K562 (cell line): Measurements from ENCODE around the gene RIC8B. TPM values are rescaled to one million over a fixed set of nuclear protein-coding genes. Genes with fewer than 3 reads are reported as not detected.

Experiments used
- ATAC-seq: fragments of 200-7000 bp; cut with Tn5 transposase; 3 replicates; pipeline ENCODE4 v1.9.1; 2020; ENCODE audit warnings: moderate library complexity
- BruUV-seq: library from RNA; stranded (reverse); fragments of 400-500 nt; replicated peaks from 2 replicates; lab custom pipeline; 2021; lab: Mats Ljungman, UMichigan
- CTCF ChIA-PET: fragments of 300-600 bp; formaldehyde crosslinking; extraction: SDS; loops from one replicate; lab custom pipeline; 2021; ENCODE audit warnings: low intra/inter-chr PET ratio; lab: Yijun Ruan, JAX
- POLR2A ChIA-PET: fragments of 300-600, 350-650 bp; sonication (Branson Sonifier 250); formaldehyde crosslinking; extraction: SDS; loops from one replicate; lab custom pipeline; 2021; ENCODE audit warnings: antibody characterized with exemption, inconsistent platforms; lab: Yijun Ruan, JAX
- DNase-seq, 4 experiments: peaks; one replicate each; pipeline versions ENCODE4 v3.0.0 to v3.0.0-alpha.2; 2011 to 2018; ENCODE audit warnings: low spot score in 3 of 4, mixed read lengths in 3 of 4; ENCODE audit errors: extremely low read depth in 1 of 4
- FAIRE-seq: peaks from 2 replicates; lab custom pipeline; 2011; peaks lifted over from hg19 to GRCh38; lab: Jason Lieb, UNC
- H2AFZ ChIP-seq: 2 replicates; pipeline ENCODE4 v1.6.0; 2011; ENCODE audit warnings: low read depth, low read length, control low read depth, inconsistent platforms
- H3K27ac ChIP-seq: fragments of 200-600 bp; 3 replicates; pipeline ENCODE4 v1.8.0; 2011; ENCODE audit warnings: low read depth, mild to moderate bottlenecking, control low read depth, inconsistent platforms, low read length, moderate library complexity, mixed read lengths; ENCODE audit errors: extremely low read depth
- H3K27me3 ChIP-seq, 2 experiments: fragments of 300-600 bp in 1 of 2; 2 replicates in 1 of 2; 3 replicates in 1 of 2; pipeline versions ENCODE4 v1.6.0 to v1.8.0; 2011; ENCODE audit warnings: inconsistent platforms in 2 of 2, low read length in 2 of 2, mild to moderate bottlenecking in 1 of 2, mixed read lengths in 1 of 2, moderate library complexity in 1 of 2; ENCODE audit not compliant: control insufficient read depth in 2 of 2, insufficient read depth in 2 of 2
- H3K36me3 ChIP-seq: fragments of 300-600 bp; 3 replicates; pipeline ENCODE4 v1.8.0; 2011; ENCODE audit warnings: mild to moderate bottlenecking, low read length, inconsistent platforms; ENCODE audit not compliant: control insufficient read depth, insufficient read depth
- H3K4me1 ChIP-seq, 2 experiments: fragments of 200-600 bp in 1 of 2; replicated peaks in 1 of 2; 2 replicates in 1 of 2; 3 replicates in 1 of 2; pipeline versions ENCODE4 v1.5.1 to v1.8.0; 2011; ENCODE audit warnings: inconsistent platforms in 2 of 2, low read length in 2 of 2, mild to moderate bottlenecking in 1 of 2, mixed read lengths in 1 of 2, moderate library complexity in 1 of 2; ENCODE audit not compliant: control insufficient read depth in 2 of 2, insufficient read depth in 2 of 2
- H3K4me2 ChIP-seq: 2 replicates; pipeline ENCODE4 v1.6.1; 2011; ENCODE audit warnings: low read length, control low read depth, inconsistent platforms, mixed read lengths; ENCODE audit not compliant: insufficient read depth
- H3K4me3 ChIP-seq: fragments of 200-600 bp; sonication (generic), shearing (Covaris generic); 2 replicates; pipeline ENCODE4 v1.5.1; 2016; ENCODE audit warnings: control low read depth, inconsistent platforms
- H3K79me2 ChIP-seq: fragments of 200-600 bp; 3 replicates; pipeline ENCODE4 v1.8.0; 2011; ENCODE audit warnings: low read length, inconsistent platforms; ENCODE audit not compliant: control insufficient read depth, insufficient read depth
- H3K9ac ChIP-seq, 2 experiments: 2 replicates each; pipeline versions ENCODE4 v1.6.0 to v1.6.1; 2011; ENCODE audit warnings: low read depth in 2 of 2, low read length in 2 of 2, control low read depth in 1 of 2, inconsistent platforms in 1 of 2, mild to moderate bottlenecking in 1 of 2, mixed read lengths in 1 of 2; ENCODE audit not compliant: insufficient read depth in 1 of 2
- H3K9me1 ChIP-seq: one replicate; pipeline ENCODE4 v1.6.0; 2011; ENCODE audit warnings: inconsistent platforms, mild to moderate bottlenecking, low read length, moderate library complexity; ENCODE audit not compliant: control insufficient read depth, insufficient read depth
- H3K9me3 ChIP-seq: replicated peaks from 2 replicates; pipeline ENCODE4 v1.5.1; 2011; ENCODE audit warnings: low read depth, low read length, inconsistent platforms; ENCODE audit not compliant: control insufficient read depth, insufficient read depth
- H4K20me1 ChIP-seq: replicated peaks from 2 replicates; pipeline ENCODE4 v1.6.1; 2011; ENCODE audit warnings: low read length, inconsistent platforms, mixed read lengths; ENCODE audit not compliant: control insufficient read depth, insufficient read depth
- ETV6 ChIP-seq, 3 experiments: fragments of 150-350 bp in 1 of 3; sonication (generic) in 1 of 3; formaldehyde crosslinking in 1 of 3; IDR thresholded peaks; 2 replicates each; pipeline versions ENCODE4 v1.6.1 to v1.8.0; 2014 to 2022; ENCODE audit warnings: borderline replicate concordance in 2 of 3, low read depth in 2 of 3, antibody characterized with exemption in 1 of 3, low read length in 1 of 3, mild to moderate bottlenecking in 1 of 3, missing genetic modification reagents in 1 of 3
- HNRNPH1 ChIP-seq: fragments of 200-400 bp; formaldehyde crosslinking; optimal IDR thresholded peaks from 2 replicates; pipeline ENCODE3; 2017; ENCODE audit warnings: low read depth, mild to moderate bottlenecking, low read length, moderate library complexity
- RAD51 ChIP-seq: fragments of 450-650 bp; IDR thresholded peaks from 2 replicates; pipeline ENCODE4 v1.7.1; 2016; ENCODE audit warnings: low read depth, mild to moderate bottlenecking, borderline replicate concordance
- RBM34 ChIP-seq: fragments of 200-400 bp; formaldehyde crosslinking; IDR thresholded peaks from 2 replicates; pipeline ENCODE4 v1.6.1; 2018; ENCODE audit warnings: low read length, borderline replicate concordance; ENCODE audit not compliant: insufficient read depth
- TAF15 ChIP-seq: fragments of 200-400 bp; formaldehyde crosslinking; IDR thresholded peaks from 2 replicates; pipeline ENCODE4 v1.6.1; 2017; ENCODE audit warnings: mild to moderate bottlenecking, low read depth, low read length, moderate library complexity
- ZFPM2 ChIP-seq: fragments of 250-450 bp; sonication (Bioruptor Pico); IDR thresholded peaks from 2 replicates; pipeline ENCODE4 v1.5.1; 2022; ENCODE audit warnings: mild to moderate bottlenecking
- WGBS: fragments of 100-300 bp; shearing (Covaris generic); methylation state at CpG from one replicate; pipeline ENCODE4 v1.1.6; 2016; ENCODE audit warnings: low coverage, mixed read lengths; ENCODE audit not compliant: insufficient coverage; ENCODE audit errors: missing lambda C conversion rate; 5-methylcytosine and 5-hydroxymethylcytosine counted together
- in situ Hi-C: fragments of 300-500 bp; cut with MboI; formaldehyde crosslinking; loops from 4 replicates; pipeline ENCODE4 v1.15.0; 2018; ENCODE audit warnings: inconsistent platforms, mixed read lengths
- intact Hi-C: fragments of 100-400 bp; cut with micrococcal nuclease; formaldehyde crosslinking; loops from 2 replicates; pipeline ENCODE4 v1.14.2; 2022
- polyA plus RNA-seq, 8 experiments: library from polyadenylated mRNA; depleted of rRNA in 4 of 8; stranded (reverse) in 5 of 8; unstranded in 3 of 8; fragments of >200 nt; fragmentation: Nextera tagmentation in 2 of 8; fragmentation: Illumina TruSeq in 1 of 8; extraction: Ambion mirVana in 2 of 8; extraction: Trizol in 1 of 8; gene quantifications; 2 replicates each; pipeline versions ENCODE4 v1.2.1 to v1.2.3, GENCODE V29; 2011 to 2014; ENCODE audit warnings: inconsistent platforms in 1 of 8, missing spikeins in 1 of 8
- total RNA-seq, 7 experiments: library from RNA; depleted of rRNA in 6 of 7; stranded (reverse); fragments of >200 nt in 6 of 7; fragmentation: Illumina TruSeq in 2 of 7; extraction: Trizol in 2 of 7; gene quantifications; 2 replicates each; pipeline versions ENCODE4 v1.2.1 to v1.2.3, GENCODE V29; 2011 to 2021; ENCODE audit warnings: low replicate concordance in 1 of 7
- TF ChIP-seq, protein P1 (sequence below): fragments of 150-350 bp; IDR thresholded peaks from 2 replicates; pipeline ENCODE4 v1.6.1; 2014; ENCODE audit warnings: low read depth, mild to moderate bottlenecking, low read length, borderline replicate concordance
- TF ChIP-seq, protein P2 (sequence below): sonication (generic); formaldehyde crosslinking; IDR thresholded peaks from 2 replicates; pipeline ENCODE4 v1.8.0; 2022; ENCODE audit warnings: mild to moderate bottlenecking, low read depth, missing genetic modification reagents

RIC8B gene
- total and polyA plus RNA-seq, 9 of the 15 experiments (the other 6 are each of a cell fraction or from before 2014, with no cell fraction given) = 0.92 to 8.1 (median 4.8) TPM

GRCh38 chr12:106851306-106851705 lies 76.8 kb downstream of the RIC8B start:
- H3K27me3 ChIP-seq = no peaks in the 10 kb centered on the region
- BruUV-seq = no TSS peak
- TF ChIP-seq RAD51 (no peak), RBM34 (no peak), TAF15 (no peak), HNRNPH1 (no peak), ZFPM2 (CRISPR knock-in tag) (no peak), ETV6 (IDR thresholded peaks at IDR 0.05; ENCODE audit: borderline replicate concordance in 1 of 2, low read depth in 2 of 2, low read length in 1 of 2) (no peak), ETV6 (CRISPR knock-in tag; IDR thresholded peaks at IDR 0.05; ENCODE audit: borderline replicate concordance) (no peak)
- TF ChIP-seq, protein P1, sequence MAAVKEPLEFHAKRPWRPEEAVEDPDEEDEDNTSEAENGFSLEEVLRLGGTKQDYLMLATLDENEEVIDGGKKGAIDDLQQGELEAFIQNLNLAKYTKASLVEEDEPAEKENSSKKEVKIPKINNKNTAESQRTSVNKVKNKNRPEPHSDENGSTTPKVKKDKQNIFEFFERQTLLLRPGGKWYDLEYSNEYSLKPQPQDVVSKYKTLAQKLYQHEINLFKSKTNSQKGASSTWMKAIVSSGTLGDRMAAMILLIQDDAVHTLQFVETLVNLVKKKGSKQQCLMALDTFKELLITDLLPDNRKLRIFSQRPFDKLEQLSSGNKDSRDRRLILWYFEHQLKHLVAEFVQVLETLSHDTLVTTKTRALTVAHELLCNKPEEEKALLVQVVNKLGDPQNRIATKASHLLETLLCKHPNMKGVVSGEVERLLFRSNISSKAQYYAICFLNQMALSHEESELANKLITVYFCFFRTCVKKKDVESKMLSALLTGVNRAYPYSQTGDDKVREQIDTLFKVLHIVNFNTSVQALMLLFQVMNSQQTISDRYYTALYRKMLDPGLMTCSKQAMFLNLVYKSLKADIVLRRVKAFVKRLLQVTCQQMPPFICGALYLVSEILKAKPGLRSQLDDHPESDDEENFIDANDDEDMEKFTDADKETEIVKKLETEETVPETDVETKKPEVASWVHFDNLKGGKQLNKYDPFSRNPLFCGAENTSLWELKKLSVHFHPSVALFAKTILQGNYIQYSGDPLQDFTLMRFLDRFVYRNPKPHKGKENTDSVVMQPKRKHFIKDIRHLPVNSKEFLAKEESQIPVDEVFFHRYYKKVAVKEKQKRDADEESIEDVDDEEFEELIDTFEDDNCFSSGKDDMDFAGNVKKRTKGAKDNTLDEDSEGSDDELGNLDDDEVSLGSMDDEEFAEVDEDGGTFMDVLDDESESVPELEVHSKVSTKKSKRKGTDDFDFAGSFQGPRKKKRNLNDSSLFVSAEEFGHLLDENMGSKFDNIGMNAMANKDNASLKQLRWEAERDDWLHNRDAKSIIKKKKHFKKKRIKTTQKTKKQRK = no peak
- TF ChIP-seq, protein P2, sequence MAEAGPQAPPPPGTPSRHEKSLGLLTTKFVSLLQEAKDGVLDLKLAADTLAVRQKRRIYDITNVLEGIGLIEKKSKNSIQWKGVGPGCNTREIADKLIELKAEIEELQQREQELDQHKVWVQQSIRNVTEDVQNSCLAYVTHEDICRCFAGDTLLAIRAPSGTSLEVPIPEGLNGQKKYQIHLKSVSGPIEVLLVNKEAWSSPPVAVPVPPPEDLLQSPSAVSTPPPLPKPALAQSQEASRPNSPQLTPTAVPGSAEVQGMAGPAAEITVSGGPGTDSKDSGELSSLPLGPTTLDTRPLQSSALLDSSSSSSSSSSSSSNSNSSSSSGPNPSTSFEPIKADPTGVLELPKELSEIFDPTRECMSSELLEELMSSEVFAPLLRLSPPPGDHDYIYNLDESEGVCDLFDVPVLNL (CRISPR knock-in tag) = no peak
- H3K4me2 ChIP-seq = no peak overlapping the region
- H2AFZ ChIP-seq = no peak overlapping the region
- no peaks in the 10 kb centered on the region for H3K9me1 ChIP-seq
- H3K27ac ChIP-seq = no peak overlapping the region
- no peaks in the 10 kb centered on the region; the same call in 1 of the 2 replicates for H4K20me1 ChIP-seq
- WGBS = 57% methylated on average over 5 of the region's 5 CpGs
- H3K9me3 ChIP-seq = no peaks in the 10 kb centered on the region
- intact Hi-C loops = no loop called here
- H3K4me3 ChIP-seq = no peak overlapping the region
- ATAC-seq (no peak), FAIRE-seq (no peak), DNase-seq (no peak)
- no peak overlapping the region for H3K9ac ChIP-seq
- H3K4me1 ChIP-seq = no peaks in the 10 kb centered on the region
- ChIA-PET POLR2A (no interaction called here), CTCF (no interaction called here)
- peaks cover 11% of the 10 kb centered on the region; the same call in 2 of the 3 replicates for H3K36me3 ChIP-seq
- H3K79me2 ChIP-seq = no peaks in the 10 kb centered on the region
- in situ Hi-C loops = no loop called here
